Measurements from ENCODE around the gene SLC20A1. TPM values are rescaled to one million over a fixed set of nuclear protein-coding genes. Genes with fewer than 3 reads are reported as not detected.

Gene SLC20A1
- total and polyA plus RNA-seq, 4 donors, result 33.0 to 47.2 (median 40.8) TPM

GRCh38 chr2:112712903-112713584, 67.3 kb downstream of the SLC20A1 start:
- no peak for DNase-seq (ENCODE audit: low read depth in 4 of 6, low spot score in 6 of 6)
- H3K4me1 ChIP-seq (ENCODE audit: control insufficient read depth, insufficient read depth, low read length), result peaks cover 9% of the 10 kb centered on the region
- H3K27me3 ChIP-seq (ENCODE audit: control insufficient read depth, insufficient read depth, low read length), result no peaks in the 10 kb centered on the region
- H3K36me3 ChIP-seq (ENCODE audit: control insufficient read depth, insufficient read depth, low read length), result no peaks in the 10 kb centered on the region
- H3K4me3 ChIP-seq (ENCODE audit: low read depth, low read length), result no peak overlapping the region
- WGBS (ENCODE audit: insufficient coverage), result 71% methylated on average over 10 of the region's 17 CpGs
- no peaks in the 10 kb centered on the region for H3K9me3 ChIP-seq (ENCODE audit: control insufficient read depth, insufficient read depth, low read length)
- H3K27ac ChIP-seq (ENCODE audit: low read depth, low read length), result no peak overlapping the region

Other genes starting within 250 kb of the SLC20A1 start
- gene RGPD8, start 212.3 kb upstream of the SLC20A1 start, total RNA-seq, result 10 to 100 TPM; 19.2 to 31.8 TPM
- gene RGPD8, start 212.3 kb upstream of the SLC20A1 start, polyA plus RNA-seq (ENCODE audit: insufficient read length in 2 of 2), result 1 to 10 TPM; 2.1 to 2.7 TPM
- gene TTL, start 163.8 kb upstream of the SLC20A1 start, total RNA-seq, result 10 to 100 TPM; 60.5 to 84.9 TPM
- gene TTL, start 163.8 kb upstream of the SLC20A1 start, polyA plus RNA-seq (ENCODE audit: insufficient read length in 2 of 2), result 10 to 100 TPM; 80.2 to 93.9 TPM
- 10 to 100 TPM; 17.7 to 27.5 TPM for gene POLR1B, start 103.5 kb upstream of the SLC20A1 start, total RNA-seq
- 10 to 100 TPM; 15.1 to 16.4 TPM for gene POLR1B, start 103.5 kb upstream of the SLC20A1 start, polyA plus RNA-seq (ENCODE audit: insufficient read length in 2 of 2)
- 10 to 100 TPM in 1 of 2 donors, 1 to 10 TPM in 1; 5.3 to 22.8 TPM for gene CHCHD5, start 61.3 kb upstream of the SLC20A1 start, total RNA-seq
- 10 to 100 TPM; 29.1 to 30.3 TPM for gene CHCHD5, start 61.3 kb upstream of the SLC20A1 start, polyA plus RNA-seq (ENCODE audit: insufficient read length in 2 of 2)
- under 1 TPM in 1 of 2 donors, not detected in 1; 0.10 TPM for gene NT5DC4, start 75.1 kb downstream of the SLC20A1 start, total RNA-seq
- not detected for gene NT5DC4, start 75.1 kb downstream of the SLC20A1 start, polyA plus RNA-seq (ENCODE audit: insufficient read length in 2 of 2)
- gene CKAP2L, start 118.7 kb downstream of the SLC20A1 start, total RNA-seq, result 1 to 10 TPM; 6.8 to 7.9 TPM
- 1 to 10 TPM; 6.0 to 8.6 TPM for gene CKAP2L, start 118.7 kb downstream of the SLC20A1 start, polyA plus RNA-seq (ENCODE audit: insufficient read length in 2 of 2)
- under 1 TPM; 0.55 to 0.99 TPM for gene IL1A, start 138.6 kb downstream of the SLC20A1 start, total RNA-seq
- gene IL1A, start 138.6 kb downstream of the SLC20A1 start, polyA plus RNA-seq (ENCODE audit: insufficient read length in 2 of 2), result under 1 TPM; 0.55 to 0.59 TPM
- 1 to 10 TPM; 1.5 to 1.7 TPM for gene IL1B, start 190.8 kb downstream of the SLC20A1 start, total RNA-seq
- gene IL1B, start 190.8 kb downstream of the SLC20A1 start, polyA plus RNA-seq (ENCODE audit: insufficient read length in 2 of 2), result 1 to 10 TPM; 1.7 to 3.3 TPM

Data from spinal cord (tissue), 10 donors.